ENCODE results near the gene ZBED1. TPM values are rescaled to one million over a fixed set of nuclear protein-coding genes. Genes with fewer than 3 reads are reported as not detected.
"Not testable (repeated sequence)": the region's sequence is repeated elsewhere in the genome, so short reads cannot be mapped to it uniquely, and the experiment has no call there.

The ZBED1 gene
- total and polyA plus RNA-seq, 9 of the 15 experiments (the other 6 are each of a cell fraction or from before 2014, with no cell fraction given) = 0.61 to 27.6 (median 13.9) TPM

GRCh38 chrX:2536141-2536540 is 35.4 kb upstream of the ZBED1 start (continued):
- TF ChIP-seq E4F1 (CRISPR knock-in tag; IDR thresholded peaks at IDR 0.05; ENCODE audit: borderline replicate concordance) = no peak
- no peak for TF ChIP-seq ZNF444 (CRISPR knock-in tag; IDR thresholded peaks at IDR 0.05)
- TF ChIP-seq SIN3B (IDR thresholded peaks at IDR 0.05; ENCODE audit: low read depth) = no peak
- TF ChIP-seq MYNN (IDR thresholded peaks at IDR 0.05) = no peak
- no peak for TF ChIP-seq MYNN (CRISPR knock-in tag; IDR thresholded peaks at IDR 0.05)
- TF ChIP-seq HIVEP1 (CRISPR knock-in tag; IDR thresholded peaks at IDR 0.05) = no peak

- intact Hi-C loops (cut with micrococcal nuclease); ATAC-seq: not testable (repeated sequence)
Measured at GRCh38 chrX:2534261-2535021, 33.7 kb upstream of the ZBED1 start.

More at GRCh38 chrX:2534261-2535021, 33.7 kb upstream of the ZBED1 start:
- H3K79me2 ChIP-seq (ENCODE audit: control insufficient read depth, insufficient read depth, low read length); POLR2A ChIA-PET; CTCF ChIA-PET (ENCODE audit: low intra/inter-chr PET ratio); H3K27me3 ChIP-seq (ENCODE audit: control insufficient read depth in 2 of 2, insufficient read depth in 2 of 2, low read length in 2 of 2); H3K36me3 ChIP-seq (ENCODE audit: control insufficient read depth, insufficient read depth, low read length); H3K9me3 ChIP-seq (replicated peaks; ENCODE audit: control insufficient read depth, insufficient read depth, low read depth, low read length); H2AFZ ChIP-seq (ENCODE audit: low read depth, low read length); in situ Hi-C loops (cut with MboI); FAIRE-seq; H3K4me2 ChIP-seq (ENCODE audit: insufficient read depth, low read length); H3K4me1 ChIP-seq (replicated peaks in 1 of 2; ENCODE audit: control insufficient read depth in 2 of 2, insufficient read depth in 2 of 2, low read length in 2 of 2); H3K9me1 ChIP-seq (ENCODE audit: control insufficient read depth, insufficient read depth, low read length); DNase-seq (ENCODE audit: extremely low read depth in 1 of 4, low spot score in 3 of 4); H3K27ac ChIP-seq (ENCODE audit: extremely low read depth, low read depth, low read length); H3K4me3 ChIP-seq; H4K20me1 ChIP-seq (replicated peaks; ENCODE audit: control insufficient read depth, insufficient read depth, low read length); H3K9ac ChIP-seq (ENCODE audit: insufficient read depth in 1 of 2, low read depth in 2 of 2, low read length in 2 of 2); BruUV-seq (replicated peaks): not testable (repeated sequence)
- 4% methylated on average over 3 of the region's 5 CpGs for WGBS (ENCODE audit: insufficient coverage, low coverage, missing lambda C conversion rate)
- TF ChIP-seq ZNF146 (CRISPR knock-in tag; IDR thresholded peaks at IDR 0.05; ENCODE audit: unreplicated experiment) = peak; percentile 72
